ENCODE data around the gene CDKL1. TPM values are rescaled to one million over a fixed set of nuclear protein-coding genes. Genes with fewer than 3 reads are reported as not detected.

CDKL1 gene
- total RNA-seq, 1 donor from 2014 or later = 5.4 TPM

DNA sequence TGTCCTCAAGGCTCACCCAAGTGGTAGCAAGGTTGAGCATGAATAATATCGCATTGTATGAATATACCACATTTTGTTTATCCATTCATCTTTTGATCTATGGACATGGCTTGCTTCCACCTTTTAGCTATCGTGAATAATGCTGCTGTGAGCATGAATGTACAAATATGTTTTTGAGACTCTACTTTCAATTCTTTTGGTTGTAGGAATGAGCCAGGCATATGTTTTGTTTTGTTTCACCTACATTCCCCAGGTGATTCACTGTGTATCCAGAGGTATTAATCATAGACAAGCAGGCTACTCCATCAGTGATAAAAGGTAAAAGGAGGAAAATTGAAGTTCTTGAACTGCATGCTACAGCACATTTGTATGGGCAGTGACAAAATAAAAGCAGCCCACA is 35.8 kb downstream of the CDKL1 start:
- H3K27me3 ChIP-seq (ENCODE audit: insufficient read depth, low read length) = no peaks in the 10 kb centered on the region

DNA sequence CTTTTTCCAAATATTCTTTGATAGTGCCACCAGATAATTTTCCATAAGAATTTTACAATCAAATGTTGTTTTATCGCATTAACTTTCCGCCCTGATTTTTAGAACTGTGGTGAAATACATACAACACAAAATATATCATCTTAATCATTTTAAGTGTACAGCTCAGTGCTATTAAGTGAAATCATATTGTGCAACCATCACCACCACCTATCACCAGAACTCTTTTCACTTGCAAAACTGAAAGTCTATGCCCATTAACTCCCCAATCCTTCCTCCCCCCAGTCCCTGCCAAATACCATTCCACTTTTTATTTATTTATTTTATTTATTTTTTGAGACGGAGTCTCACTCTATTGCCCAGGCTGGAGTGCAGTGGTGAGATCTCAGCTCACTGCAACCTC is 36.6 kb downstream of the CDKL1 start:
- Mint-ChIP-seq H3K27me3 (ENCODE audit: low read depth, unreplicated experiment) (no peaks in the 10 kb centered on the region), H3K9me3 (ENCODE audit: unreplicated experiment) (peaks cover 2% of the 10 kb centered on the region), H3K4me3 (ENCODE audit: unreplicated experiment) (no peak overlapping the region), H3K36me3 (ENCODE audit: low read depth, unreplicated experiment) (peaks cover 14% of the 10 kb centered on the region), H3K4me1 (ENCODE audit: low read depth, unreplicated experiment) (peaks cover 11% of the 10 kb centered on the region), H3K27ac (ENCODE audit: unreplicated experiment) (no peak overlapping the region)
- no peak overlapping the region for H3K27ac ChIP-seq (ENCODE audit: low read depth, low read length)
- H3K4me2 ChIP-seq (ENCODE audit: low read length) = no peak overlapping the region
- H4K20me1 ChIP-seq (ENCODE audit: insufficient read depth, low read length) = no peaks in the 10 kb centered on the region
- H3K4me3 ChIP-seq (ENCODE audit: insufficient read depth, low read depth, low read length) = no peak overlapping the region
- H3K4me1 ChIP-seq (ENCODE audit: insufficient read depth, low read length) = no peaks in the 10 kb centered on the region
- no peak for DNase-seq (ENCODE audit: low read depth)
- no peaks in the 10 kb centered on the region for H3K79me2 ChIP-seq (ENCODE audit: insufficient read depth, low read length)
- no peaks in the 10 kb centered on the region for H3K36me3 ChIP-seq (ENCODE audit: insufficient read depth, low read length)
- H3K27me3 ChIP-seq (ENCODE audit: insufficient read depth, low read length) = no peaks in the 10 kb centered on the region
- no peak overlapping the region for H2AFZ ChIP-seq (ENCODE audit: low read depth, low read length)
- H3K9me3 ChIP-seq (ENCODE audit: insufficient read depth, low read depth, low read length) = no peaks in the 10 kb centered on the region
- FAIRE-seq = no peak
- no peak overlapping the region for H3K9ac ChIP-seq (ENCODE audit: low read length)
- TF ChIP-seq EZH2 (IDR thresholded peaks at IDR 0.05; ENCODE audit: insufficient read depth, low read length) = no peak
- TF ChIP-seq, protein P1, sequence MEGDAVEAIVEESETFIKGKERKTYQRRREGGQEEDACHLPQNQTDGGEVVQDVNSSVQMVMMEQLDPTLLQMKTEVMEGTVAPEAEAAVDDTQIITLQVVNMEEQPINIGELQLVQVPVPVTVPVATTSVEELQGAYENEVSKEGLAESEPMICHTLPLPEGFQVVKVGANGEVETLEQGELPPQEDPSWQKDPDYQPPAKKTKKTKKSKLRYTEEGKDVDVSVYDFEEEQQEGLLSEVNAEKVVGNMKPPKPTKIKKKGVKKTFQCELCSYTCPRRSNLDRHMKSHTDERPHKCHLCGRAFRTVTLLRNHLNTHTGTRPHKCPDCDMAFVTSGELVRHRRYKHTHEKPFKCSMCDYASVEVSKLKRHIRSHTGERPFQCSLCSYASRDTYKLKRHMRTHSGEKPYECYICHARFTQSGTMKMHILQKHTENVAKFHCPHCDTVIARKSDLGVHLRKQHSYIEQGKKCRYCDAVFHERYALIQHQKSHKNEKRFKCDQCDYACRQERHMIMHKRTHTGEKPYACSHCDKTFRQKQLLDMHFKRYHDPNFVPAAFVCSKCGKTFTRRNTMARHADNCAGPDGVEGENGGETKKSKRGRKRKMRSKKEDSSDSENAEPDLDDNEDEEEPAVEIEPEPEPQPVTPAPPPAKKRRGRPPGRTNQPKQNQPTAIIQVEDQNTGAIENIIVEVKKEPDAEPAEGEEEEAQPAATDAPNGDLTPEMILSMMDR (IDR thresholded peaks at IDR 0.05; ENCODE audit: insufficient read depth, low read depth, low read length) = no peak

More for the DNA sequence above, 35.8 kb downstream of the CDKL1 start:
- Histone ChIP-seq H3K36me3 (ENCODE audit: insufficient read depth, low read length) (no peaks in the 10 kb centered on the region), H3K9me3 (ENCODE audit: insufficient read depth, low read depth, low read length) (no peaks in the 10 kb centered on the region), H3K27ac (ENCODE audit: low read depth, low read length) (no peak overlapping the region), H3K4me1 (ENCODE audit: insufficient read depth, low read length) (no peaks in the 10 kb centered on the region), H4K20me1 (ENCODE audit: insufficient read depth, low read length) (no peaks in the 10 kb centered on the region), H3K4me3 (ENCODE audit: insufficient read depth, low read depth, low read length) (no peak overlapping the region), H3K79me2 (ENCODE audit: insufficient read depth, low read length) (no peaks in the 10 kb centered on the region), H3K9ac (ENCODE audit: low read length) (no peak overlapping the region), H3K4me2 (ENCODE audit: low read length) (no peak overlapping the region), H2AFZ (ENCODE audit: low read depth, low read length) (no peak overlapping the region)
- FAIRE-seq (no peak), DNase-seq (ENCODE audit: low read depth) (no peak)
- no peaks in the 10 kb centered on the region for H3K27me3 Mint-ChIP-seq (ENCODE audit: low read depth, unreplicated experiment)
- H3K36me3 Mint-ChIP-seq (ENCODE audit: low read depth, unreplicated experiment) = peaks cover 11% of the 10 kb centered on the region
- TF ChIP-seq EZH2 (IDR thresholded peaks at IDR 0.05; ENCODE audit: insufficient read depth, low read length) = no peak
- TF ChIP-seq, protein P1 (IDR thresholded peaks at IDR 0.05; ENCODE audit: insufficient read depth, low read depth, low read length) = no peak
- peaks cover 11% of the 10 kb centered on the region for H3K4me1 Mint-ChIP-seq (ENCODE audit: low read depth, unreplicated experiment)
- H3K9me3 Mint-ChIP-seq (ENCODE audit: unreplicated experiment) = no peaks in the 10 kb centered on the region
- H3K4me3 Mint-ChIP-seq (ENCODE audit: unreplicated experiment) = no peak overlapping the region
- H3K27ac Mint-ChIP-seq (ENCODE audit: unreplicated experiment) = no peak overlapping the region

DNA sequence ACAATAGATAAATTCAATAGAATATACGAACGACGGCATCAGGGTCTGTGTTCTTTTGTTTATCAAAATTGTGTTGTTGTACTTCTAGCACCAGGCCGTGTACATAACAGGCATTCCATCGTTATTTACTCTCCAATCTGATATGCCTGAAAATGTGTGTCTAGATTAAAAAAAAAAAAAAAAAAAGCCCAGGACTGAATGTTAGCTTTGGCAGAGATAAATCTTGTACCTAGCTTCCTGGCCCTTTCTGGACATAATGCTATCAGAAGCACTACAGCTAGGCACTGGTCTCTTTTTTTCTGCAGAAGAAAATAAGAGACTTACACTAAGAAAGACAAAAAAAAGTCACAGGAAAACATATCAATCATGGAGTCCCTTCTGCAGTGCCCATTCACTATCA is 37.0 kb downstream of the CDKL1 start:
- H3K27me3 ChIP-seq (ENCODE audit: insufficient read depth, low read length) = no peaks in the 10 kb centered on the region
- H3K27me3 Mint-ChIP-seq (ENCODE audit: low read depth, unreplicated experiment) = no peaks in the 10 kb centered on the region
- no peaks in the 10 kb centered on the region for H4K20me1 ChIP-seq (ENCODE audit: insufficient read depth, low read length)
- no peak overlapping the region for H3K27ac Mint-ChIP-seq (ENCODE audit: unreplicated experiment)
- H3K36me3 ChIP-seq (ENCODE audit: insufficient read depth, low read length) = no peaks in the 10 kb centered on the region
- H3K4me2 ChIP-seq (ENCODE audit: low read length) = no peak overlapping the region
- H3K36me3 Mint-ChIP-seq (ENCODE audit: low read depth, unreplicated experiment) = peaks cover 14% of the 10 kb centered on the region
- FAIRE-seq = no peak
- H3K4me1 Mint-ChIP-seq (ENCODE audit: low read depth, unreplicated experiment) = peaks cover 11% of the 10 kb centered on the region
- no peak overlapping the region for H2AFZ ChIP-seq (ENCODE audit: low read depth, low read length)
- no peak for DNase-seq (ENCODE audit: low read depth)
- no peaks in the 10 kb centered on the region for H3K4me1 ChIP-seq (ENCODE audit: insufficient read depth, low read length)
- H3K4me3 ChIP-seq (ENCODE audit: insufficient read depth, low read depth, low read length) = no peak overlapping the region
- no peaks in the 10 kb centered on the region for H3K9me3 ChIP-seq (ENCODE audit: insufficient read depth, low read depth, low read length)
- H3K4me3 Mint-ChIP-seq (ENCODE audit: unreplicated experiment) = no peak overlapping the region
- H3K27ac ChIP-seq (ENCODE audit: low read depth, low read length) = no peak overlapping the region
- TF ChIP-seq, protein P1 (IDR thresholded peaks at IDR 0.05; ENCODE audit: insufficient read depth, low read depth, low read length) = no peak
- TF ChIP-seq EZH2 (IDR thresholded peaks at IDR 0.05; ENCODE audit: insufficient read depth, low read length) = no peak
- peaks cover 2% of the 10 kb centered on the region for H3K9me3 Mint-ChIP-seq (ENCODE audit: unreplicated experiment)
- no peak overlapping the region for H3K9ac ChIP-seq (ENCODE audit: low read length)
- H3K79me2 ChIP-seq (ENCODE audit: insufficient read depth, low read length) = no peaks in the 10 kb centered on the region

All from astrocyte (in vitro differentiated cells and primary cell).